Natural killer cell treated with Interleukin-12 subunit alpha and Interleukin-12 subunit beta and Interleukin-15 and Interleukin-18, amount 100 ng/mL, for 72 hours (primary cell): ENCODE data around the gene CXCL8. TPM values are rescaled to one million over a fixed set of nuclear protein-coding genes. Genes with fewer than 3 reads are reported as not detected.
"Not testable (repeated sequence)": the region's sequence is repeated elsewhere in the genome, so short reads cannot be mapped to it uniquely, and the experiment has no call there.

ENCODE experiments used
- ATAC-seq, 2 donors: fragments of 150-1000 bp; cut with Tn5 transposase in 1 of 2; sonication (Bioruptor Pico), chemical (Tn5 transposase) in 1 of 2; 2 replicates each; pipeline ENCODE4 v1.10.0; 2021
- DNase-seq: peaks from one replicate; pipeline ENCODE4 v3.0.0; 2022; ENCODE audit warnings: low spot score
- H3K27ac Mint-ChIP-seq, 2 donors: 1 replicate in 1 of 2; 2 replicates in 1 of 2; pipeline ENCODE4 v1.8.0; 2022; ENCODE audit warnings: mixed read lengths in 2 of 2, mild to moderate bottlenecking in 1 of 2, moderate library complexity in 1 of 2
- H3K27me3 Mint-ChIP-seq, 2 donors: 1 replicate in 1 of 2; 2 replicates in 1 of 2; pipeline ENCODE4 v1.8.0; 2022; ENCODE audit warnings: mixed read lengths in 2 of 2
- H3K36me3 Mint-ChIP-seq: one replicate; pipeline ENCODE4 v1.8.0; 2022; ENCODE audit warnings: mixed read lengths
- H3K4me1 Mint-ChIP-seq, 2 donors: 1 replicate in 1 of 2; 2 replicates in 1 of 2; pipeline ENCODE4 v1.8.0; 2022; ENCODE audit warnings: low read depth in 2 of 2, mixed read lengths in 2 of 2, mild to moderate bottlenecking in 1 of 2
- H3K4me3 Mint-ChIP-seq: one replicate; pipeline ENCODE4 v1.8.0; 2022; ENCODE audit warnings: mixed read lengths
- H3K9me3 Mint-ChIP-seq: 2 replicates; pipeline ENCODE4 v1.8.0; 2022; ENCODE audit warnings: mixed read lengths
- total RNA-seq, 2 donors: library from RNA; stranded (reverse); gene quantifications; one replicate each; pipeline ENCODE4 v1.2.3, GENCODE V29; 2022

Gene CXCL8
- total RNA-seq = 100 to 1,000 TPM in 1 of 2 donors, 10 to 100 TPM in 1; 61.9 to 159 TPM

DNA sequence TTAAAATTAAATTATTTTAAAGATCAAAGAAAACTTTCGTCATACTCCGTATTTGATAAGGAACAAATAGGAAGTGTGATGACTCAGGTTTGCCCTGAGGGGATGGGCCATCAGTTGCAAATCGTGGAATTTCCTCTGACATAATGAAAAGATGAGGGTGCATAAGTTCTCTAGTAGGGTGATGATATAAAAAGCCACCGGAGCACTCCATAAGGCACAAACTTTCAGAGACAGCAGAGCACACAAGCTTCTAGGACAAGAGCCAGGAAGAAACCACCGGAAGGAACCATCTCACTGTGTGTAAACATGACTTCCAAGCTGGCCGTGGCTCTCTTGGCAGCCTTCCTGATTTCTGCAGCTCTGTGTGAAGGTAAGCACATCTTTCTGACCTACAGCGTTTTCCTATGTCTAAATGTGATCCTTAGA is at the start of gene CXCL8:
Gene CXCL8, plus strand, starts transcription at position 217 of the 426 bp plus-strand sequence. Its CDS starts 90 bp downstream, at position 307.
- Mint-ChIP-seq H3K9me3 (peaks cover 3% of the 10 kb centered on the region), H3K36me3 (peaks cover 4% of the 10 kb centered on the region), H3K27ac (no peak within 1 kb of the TSS), H3K4me1 (no peaks in the 10 kb centered on the region), H3K27me3 (no peaks in the 10 kb centered on the region), H3K4me3 (no peak within 1 kb of the TSS)
- DNase-seq (no peak), ATAC-seq (peak in 1 of 2 donors; percentile 77)

DNA sequence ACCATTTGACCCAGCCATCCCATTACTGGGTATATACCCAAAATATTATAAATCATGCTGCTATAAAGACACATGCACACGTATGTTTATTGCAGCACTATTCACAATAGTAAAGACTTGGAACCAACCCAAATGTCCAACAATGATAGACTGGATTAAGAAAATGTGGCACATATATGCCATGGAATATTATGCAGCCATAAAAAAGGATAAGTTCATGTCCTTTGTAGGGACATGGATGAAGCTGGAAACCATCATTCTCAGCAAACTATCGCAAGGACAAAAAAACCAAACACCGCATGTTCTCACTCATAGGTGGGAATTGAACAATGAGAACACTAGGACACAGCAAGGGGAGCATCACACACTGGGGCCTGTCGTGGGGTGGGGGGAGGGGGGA is 49.2 kb upstream of the CXCL8 start:
- H3K36me3 Mint-ChIP-seq, H3K27ac Mint-ChIP-seq, DNase-seq, H3K4me1 Mint-ChIP-seq, H3K27me3 Mint-ChIP-seq, H3K9me3 Mint-ChIP-seq, H3K4me3 Mint-ChIP-seq, ATAC-seq: not testable (repeated sequence)

DNA sequence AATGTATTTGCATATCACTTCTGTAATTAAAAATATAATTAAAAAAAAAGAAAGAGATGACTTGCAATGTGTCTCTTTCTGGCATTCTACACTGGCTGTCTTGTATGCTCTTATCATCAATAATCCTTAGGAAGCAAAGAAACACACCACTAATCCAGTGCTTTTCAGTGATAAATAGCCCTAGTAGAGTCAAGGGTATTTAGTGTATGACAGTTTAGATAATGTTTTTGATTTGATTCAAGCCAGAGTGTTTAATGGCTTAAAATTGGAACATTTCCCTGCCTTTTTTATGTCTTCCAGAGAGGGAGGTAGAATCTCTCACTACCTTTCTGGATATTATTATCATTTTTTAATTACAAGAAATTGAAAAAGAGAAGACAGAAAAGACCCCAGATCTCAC is 48.6 kb upstream of the CXCL8 start:
- Mint-ChIP-seq H3K27me3 (no peaks in the 10 kb centered on the region), H3K4me3 (no peak overlapping the region), H3K36me3 (no peaks in the 10 kb centered on the region), H3K9me3 (peaks cover 3% of the 10 kb centered on the region), H3K27ac (no peak overlapping the region), H3K4me1 (no peaks in the 10 kb centered on the region)
- ATAC-seq (no peak), DNase-seq (no peak)

DNA sequence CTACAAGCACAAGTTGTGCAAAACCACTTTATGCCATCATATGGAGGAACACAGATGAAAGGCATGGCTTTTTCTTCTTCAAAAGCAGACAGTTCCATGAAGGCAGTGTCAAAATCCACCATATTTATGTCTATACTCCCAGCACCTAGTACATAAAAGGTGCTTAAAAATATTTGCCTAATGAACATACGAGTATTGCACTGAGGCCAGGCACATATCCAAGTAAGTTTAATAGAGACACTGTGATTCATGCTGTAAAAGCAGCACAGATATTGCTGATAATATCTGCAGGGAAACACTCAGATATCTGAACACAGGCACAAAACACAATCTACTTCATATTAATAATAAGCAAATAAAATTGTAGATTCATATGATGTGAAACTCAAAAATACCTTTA is 48.1 kb upstream of the CXCL8 start:
- H3K4me1 Mint-ChIP-seq = no peaks in the 10 kb centered on the region
- H3K9me3 Mint-ChIP-seq = peaks cover 3% of the 10 kb centered on the region
- ATAC-seq = no peak
- no peak overlapping the region for H3K27ac Mint-ChIP-seq
- H3K36me3 Mint-ChIP-seq = no peaks in the 10 kb centered on the region
- H3K27me3 Mint-ChIP-seq = no peaks in the 10 kb centered on the region
- H3K4me3 Mint-ChIP-seq = no peak overlapping the region
- no peak for DNase-seq

DNA sequence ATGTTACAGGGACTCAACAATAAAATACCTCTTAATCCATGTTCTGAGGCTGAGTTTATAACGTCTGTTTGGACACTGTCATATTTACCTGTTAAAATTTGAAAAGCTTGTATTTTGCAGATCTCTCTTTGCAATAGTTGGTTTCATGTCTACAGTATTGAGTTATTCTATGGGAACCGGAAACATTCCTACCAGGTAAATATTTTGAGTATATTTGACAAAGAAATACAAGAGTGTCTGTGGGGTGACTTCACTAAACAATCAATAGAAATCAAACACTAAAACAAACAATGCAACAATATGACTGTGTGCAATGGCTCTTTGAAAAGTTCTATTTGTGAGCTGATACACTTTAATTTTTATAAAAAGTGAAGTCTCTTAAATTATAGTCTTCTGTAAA is 47.7 kb upstream of the CXCL8 start:
- no peaks in the 10 kb centered on the region for H3K27me3 Mint-ChIP-seq
- no peaks in the 10 kb centered on the region for H3K4me1 Mint-ChIP-seq
- ATAC-seq (no peak), DNase-seq (no peak)
- no peak overlapping the region for H3K27ac Mint-ChIP-seq
- peaks cover 3% of the 10 kb centered on the region for H3K9me3 Mint-ChIP-seq
- no peaks in the 10 kb centered on the region for H3K36me3 Mint-ChIP-seq
- H3K4me3 Mint-ChIP-seq = no peak overlapping the region

DNA sequence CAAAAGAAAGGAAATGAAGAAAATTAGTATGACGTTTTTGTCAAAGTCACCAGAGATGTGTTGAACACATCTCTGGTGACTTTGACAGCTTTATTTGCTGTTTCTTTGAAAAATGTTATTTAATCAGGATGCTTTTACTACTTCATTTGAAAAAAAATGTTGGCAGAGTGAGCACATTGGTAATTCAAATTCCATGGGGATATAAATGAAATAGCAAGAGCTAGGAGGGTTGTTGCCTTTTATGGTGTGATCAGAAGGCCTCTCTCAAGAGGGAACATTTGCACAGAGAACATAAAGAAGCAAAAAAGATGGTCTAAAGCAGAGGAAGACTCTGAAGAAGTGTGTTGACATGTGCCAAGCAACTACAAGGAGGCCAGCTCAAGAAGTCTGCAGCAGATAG is 46.6 kb upstream of the CXCL8 start:
- ATAC-seq = no peak
- H3K27ac Mint-ChIP-seq = no peak overlapping the region
- H3K4me3 Mint-ChIP-seq = no peak overlapping the region
- H3K36me3 Mint-ChIP-seq = no peaks in the 10 kb centered on the region
- DNase-seq = no peak
- H3K27me3 Mint-ChIP-seq = no peaks in the 10 kb centered on the region
- H3K4me1 Mint-ChIP-seq = no peaks in the 10 kb centered on the region
- peaks cover 3% of the 10 kb centered on the region for H3K9me3 Mint-ChIP-seq

DNA sequence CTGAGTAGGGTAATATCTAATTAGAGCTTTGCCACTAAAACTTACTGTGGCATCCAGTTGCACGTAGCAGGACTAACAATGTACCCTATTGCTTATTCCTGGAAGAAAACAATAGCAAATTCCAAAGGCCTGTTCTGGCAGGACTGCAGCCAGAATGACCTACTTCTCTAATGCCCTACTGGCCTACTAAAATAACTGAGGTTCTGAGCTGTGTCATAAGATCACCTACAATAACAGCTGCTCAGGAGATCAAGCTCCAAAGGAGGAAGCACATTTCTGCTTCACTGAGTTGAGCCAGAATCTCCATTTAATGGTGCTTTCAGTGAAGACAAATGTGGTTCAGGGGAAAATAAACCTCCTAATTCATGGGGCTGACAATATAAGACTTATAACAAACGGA is 42.2 kb upstream of the CXCL8 start:
- Mint-ChIP-seq H3K4me3 (no peak overlapping the region), H3K9me3 (no peaks in the 10 kb centered on the region), H3K4me1 (no peaks in the 10 kb centered on the region), H3K27ac (no peak overlapping the region), H3K36me3 (no peaks in the 10 kb centered on the region), H3K27me3 (no peaks in the 10 kb centered on the region)
- DNase-seq = no peak
- no peak for ATAC-seq

DNA sequence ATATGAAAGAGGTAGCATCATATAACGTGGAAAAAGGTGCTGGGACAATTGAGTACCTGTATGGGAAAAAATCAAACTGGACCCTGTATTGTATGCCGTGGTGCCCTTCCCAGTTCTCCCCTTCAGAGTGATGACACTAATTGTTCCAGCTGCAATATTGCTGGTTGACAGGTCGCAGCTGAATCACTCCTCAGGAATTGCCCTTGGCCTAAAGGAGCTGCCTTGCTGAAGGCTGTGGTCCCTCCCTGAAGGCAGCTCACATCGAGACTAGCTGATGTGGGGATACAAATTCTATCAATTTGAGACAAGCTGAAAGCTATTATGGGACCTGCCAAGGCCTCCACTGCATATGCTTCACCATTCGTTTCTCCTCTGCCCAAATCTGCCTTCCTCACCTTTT is 39.3 kb upstream of the CXCL8 start:
- H3K4me1 Mint-ChIP-seq = no peaks in the 10 kb centered on the region
- DNase-seq (no peak), ATAC-seq (no peak)
- no peak overlapping the region for H3K4me3 Mint-ChIP-seq
- no peaks in the 10 kb centered on the region for H3K27me3 Mint-ChIP-seq
- no peak overlapping the region for H3K27ac Mint-ChIP-seq
- H3K36me3 Mint-ChIP-seq = no peaks in the 10 kb centered on the region
- no peaks in the 10 kb centered on the region for H3K9me3 Mint-ChIP-seq

DNA sequence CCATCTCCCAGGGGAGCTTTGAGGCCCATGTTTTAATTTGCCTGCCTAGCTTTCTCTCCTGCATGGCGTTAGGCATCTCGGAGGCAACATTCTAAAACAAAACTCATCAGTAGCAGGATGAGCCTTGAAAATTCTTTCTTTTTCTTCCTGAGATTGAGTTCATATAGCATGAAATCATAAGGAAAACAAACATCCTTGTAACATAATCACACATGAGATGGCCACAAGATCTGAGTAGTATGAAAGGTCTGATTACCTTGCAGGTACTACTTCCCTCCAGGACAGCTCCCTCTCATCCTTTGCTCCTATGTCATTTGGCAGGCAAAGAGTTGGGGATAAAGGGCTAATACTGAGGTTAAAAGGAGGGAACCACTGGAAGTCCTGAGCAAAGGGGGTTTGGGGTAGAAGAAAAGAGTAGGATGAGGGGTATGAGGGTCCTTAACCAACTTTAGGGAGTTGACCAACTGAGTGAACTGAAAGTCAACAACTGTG is 37.5 kb upstream of the CXCL8 start:
- Mint-ChIP-seq H3K27ac (no peak overlapping the region), H3K4me1 (no peaks in the 10 kb centered on the region), H3K4me3 (no peak overlapping the region), H3K36me3 (no peaks in the 10 kb centered on the region), H3K27me3 (no peaks in the 10 kb centered on the region), H3K9me3 (no peaks in the 10 kb centered on the region)
- ATAC-seq = no peak
- no peak for DNase-seq

DNA sequence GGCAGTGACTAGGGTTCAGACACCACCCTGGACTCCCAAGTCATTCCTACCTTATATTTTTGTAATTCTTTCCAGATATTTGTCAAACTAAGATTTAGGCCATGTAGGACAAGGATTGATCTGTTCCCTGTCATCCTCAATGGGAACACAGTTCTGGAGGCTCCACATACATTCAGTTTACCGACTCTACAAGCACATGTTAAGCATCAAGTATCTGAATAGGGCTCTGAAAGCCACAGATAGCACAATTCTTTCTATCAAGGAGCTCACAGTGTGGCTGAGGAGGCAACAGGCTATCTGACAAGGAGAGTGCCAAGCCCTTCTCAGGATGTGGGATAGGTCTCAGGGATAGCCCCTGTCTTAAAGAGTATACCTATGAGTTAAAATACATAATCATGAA is 37.0 kb upstream of the CXCL8 start:
- H3K36me3 Mint-ChIP-seq = no peaks in the 10 kb centered on the region
- DNase-seq (no peak), ATAC-seq (no peak)
- no peak overlapping the region for H3K27ac Mint-ChIP-seq
- H3K9me3 Mint-ChIP-seq = no peaks in the 10 kb centered on the region
- H3K27me3 Mint-ChIP-seq = no peaks in the 10 kb centered on the region
- no peaks in the 10 kb centered on the region for H3K4me1 Mint-ChIP-seq
- H3K4me3 Mint-ChIP-seq = no peak overlapping the region

DNA sequence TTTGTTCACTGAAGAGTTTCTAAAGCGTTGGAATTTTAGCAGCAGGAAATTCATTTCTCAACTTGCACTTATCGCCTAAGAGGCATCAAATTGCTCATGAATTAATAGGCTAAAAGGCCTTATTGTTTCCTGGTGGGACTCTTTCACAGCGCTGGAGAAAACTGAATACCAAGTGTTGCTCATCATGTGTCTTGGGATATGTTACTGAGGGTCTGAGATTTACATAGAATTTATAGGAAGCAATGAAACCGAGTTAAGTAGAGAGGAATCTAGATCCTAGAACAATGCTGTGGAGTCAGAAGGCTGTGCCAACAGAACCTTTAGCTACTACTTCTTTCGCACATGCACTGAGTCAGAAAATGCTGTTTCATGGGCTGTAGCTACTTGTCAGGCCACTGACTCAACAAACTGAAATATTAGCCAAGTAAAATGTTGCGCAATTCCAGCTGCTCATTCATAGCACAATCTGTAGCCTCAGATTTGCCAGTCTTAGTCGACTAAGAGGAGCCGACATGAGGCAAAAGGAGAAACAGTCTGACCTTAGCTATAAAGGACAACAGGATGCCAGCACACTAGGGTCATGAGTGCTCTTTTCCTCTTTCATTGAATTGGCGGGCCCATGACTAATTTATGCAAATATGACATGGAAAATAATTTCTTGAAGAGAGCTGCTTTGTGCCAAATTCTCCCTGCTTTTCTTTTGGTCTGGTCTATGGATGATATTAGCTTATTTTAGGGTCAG is 35.9 kb upstream of the CXCL8 start:
- ATAC-seq (peak; percentile 77 to 84), DNase-seq (no peak)
- H3K27me3 Mint-ChIP-seq = no peaks in the 10 kb centered on the region

DNA sequence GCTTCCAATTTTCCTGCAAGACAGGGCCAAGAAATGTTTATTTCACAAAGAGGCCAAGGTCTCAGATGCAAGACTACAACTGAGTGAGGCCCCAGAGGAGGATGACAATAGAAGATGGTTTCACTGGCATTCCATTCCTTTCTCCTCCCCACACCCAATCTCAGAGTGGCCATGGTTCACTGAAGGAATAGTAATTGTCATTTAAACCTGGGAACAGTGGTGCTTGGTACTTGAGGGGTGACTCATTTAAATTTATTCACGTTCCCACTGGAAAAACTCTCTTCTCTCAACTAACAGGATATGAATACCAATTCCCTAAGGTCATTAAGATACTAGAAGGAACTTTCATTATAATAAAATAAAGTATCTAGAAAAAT is 35.3 kb upstream of the CXCL8 start:
- Mint-ChIP-seq H3K27me3 (no peaks in the 10 kb centered on the region), H3K27ac (no peak overlapping the region), H3K36me3 (no peaks in the 10 kb centered on the region), H3K4me1 (no peaks in the 10 kb centered on the region), H3K9me3 (no peaks in the 10 kb centered on the region), H3K4me3 (no peak overlapping the region)
- ATAC-seq (no peak), DNase-seq (no peak)

More for the DNA sequence above, 35.9 kb upstream of the CXCL8 start:
- Mint-ChIP-seq H3K27ac (peak overlapping the region in 1 of 2 donors; percentile 44), H3K4me1 (no peaks in the 10 kb centered on the region), H3K9me3 (no peaks in the 10 kb centered on the region), H3K36me3 (no peaks in the 10 kb centered on the region), H3K4me3 (no peak overlapping the region)

DNA sequence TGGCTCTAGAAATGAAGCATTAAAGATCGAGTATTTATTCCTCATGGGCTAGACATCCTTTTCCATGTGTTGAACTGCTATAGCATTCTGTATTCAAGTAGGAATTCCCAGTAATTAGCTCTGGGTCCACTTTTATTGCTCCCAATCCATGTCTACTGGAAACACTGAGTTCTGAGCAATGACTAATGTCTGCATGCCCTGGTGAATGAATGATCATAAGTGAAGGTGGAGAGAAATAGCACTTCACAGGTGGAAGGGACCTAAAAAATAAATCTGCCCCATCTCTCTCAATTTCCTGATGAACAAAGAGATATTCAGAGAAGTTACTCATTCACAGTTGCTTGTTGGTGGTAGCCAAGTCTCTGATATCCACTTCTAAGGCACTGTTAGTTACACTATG is 34.6 kb upstream of the CXCL8 start:
- no peak overlapping the region for H3K4me3 Mint-ChIP-seq
- H3K36me3 Mint-ChIP-seq = no peaks in the 10 kb centered on the region
- DNase-seq (no peak), ATAC-seq (no peak)
- no peaks in the 10 kb centered on the region for H3K4me1 Mint-ChIP-seq
- H3K27ac Mint-ChIP-seq = no peak overlapping the region
- H3K9me3 Mint-ChIP-seq = no peaks in the 10 kb centered on the region
- H3K27me3 Mint-ChIP-seq = no peaks in the 10 kb centered on the region

DNA sequence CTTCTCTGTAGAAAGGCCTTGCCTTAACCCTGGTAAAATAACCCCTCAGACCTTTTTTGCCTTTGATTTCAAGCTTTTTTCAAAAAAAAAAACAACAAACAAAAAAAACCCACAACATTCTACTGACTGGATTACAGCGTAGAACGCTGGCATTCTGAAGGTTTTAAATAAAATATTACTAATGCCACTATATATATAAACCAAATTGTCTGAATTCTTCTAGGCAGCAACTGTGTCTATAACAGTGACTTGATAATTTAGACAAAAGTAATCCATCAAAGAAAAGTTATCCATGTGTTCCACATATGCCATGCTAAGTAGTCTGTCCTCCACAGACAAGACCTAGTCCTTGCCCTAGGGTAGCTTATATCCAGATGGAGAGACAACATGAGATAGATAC is 33.6 kb upstream of the CXCL8 start:
- ATAC-seq (no peak), DNase-seq (no peak)
- H3K36me3 Mint-ChIP-seq = no peaks in the 10 kb centered on the region
- H3K27ac Mint-ChIP-seq = no peak overlapping the region
- peaks cover 2% of the 10 kb centered on the region for H3K9me3 Mint-ChIP-seq
- H3K4me1 Mint-ChIP-seq = no peaks in the 10 kb centered on the region
- H3K27me3 Mint-ChIP-seq = no peaks in the 10 kb centered on the region
- no peak overlapping the region for H3K4me3 Mint-ChIP-seq
